Measurements from ENCODE around the gene TLNRD1.

The TLNRD1 gene

GRCh38 chr15:81049835-81050234 is 49.1 kb downstream of the TLNRD1 start:
- H2AFZ ChIP-seq (ENCODE audit: low read depth, low read length) = no peak overlapping the region
- no peak overlapping the region for H3K9ac ChIP-seq (ENCODE audit: low read length)
- peaks cover 14% of the 10 kb centered on the region for H3K4me1 ChIP-seq (ENCODE audit: low read length)
- H4K20me1 ChIP-seq (ENCODE audit: insufficient read depth, low read length) = no peaks in the 10 kb centered on the region
- H3K36me3 ChIP-seq (replicated peaks; ENCODE audit: low read depth, low read length) = no peaks in the 10 kb centered on the region
- H3K4me3 ChIP-seq (ENCODE audit: low read length) = no peak overlapping the region
- TF ChIP-seq EZH2phosphoT487 (IDR thresholded peaks at IDR 0.05; ENCODE audit: low read depth) (no peak), CTCF (IDR thresholded peaks at IDR 0.05; ENCODE audit: low read depth, low read length) (no peak)
- H3K9me3 ChIP-seq (ENCODE audit: insufficient read depth, low read length) = peaks cover 7% of the 10 kb centered on the region; the same call in 1 of the 2 replicates
- no peak overlapping the region for H3K27ac ChIP-seq (ENCODE audit: low read length)
- no peak overlapping the region for H3K4me2 ChIP-seq (ENCODE audit: low read length)
- no peaks in the 10 kb centered on the region for H3K27me3 ChIP-seq (ENCODE audit: low read depth, low read length)
- no peaks in the 10 kb centered on the region for H3K79me2 ChIP-seq (ENCODE audit: low read length)

GRCh38 chr15:81050259-81050658 is 49.5 kb downstream of the TLNRD1 start:
- no peak overlapping the region for H3K9ac ChIP-seq (ENCODE audit: low read length)
- H4K20me1 ChIP-seq (ENCODE audit: insufficient read depth, low read length) = no peaks in the 10 kb centered on the region
- no peaks in the 10 kb centered on the region for H3K27me3 ChIP-seq (ENCODE audit: low read depth, low read length)
- no peak overlapping the region for H3K4me3 ChIP-seq (ENCODE audit: low read length)
- no peaks in the 10 kb centered on the region for H3K79me2 ChIP-seq (ENCODE audit: low read length)
- H2AFZ ChIP-seq (ENCODE audit: low read depth, low read length) = no peak overlapping the region
- H3K36me3 ChIP-seq (replicated peaks; ENCODE audit: low read depth, low read length) = no peaks in the 10 kb centered on the region
- H3K4me1 ChIP-seq (ENCODE audit: low read length) = peaks cover 14% of the 10 kb centered on the region
- H3K9me3 ChIP-seq (ENCODE audit: insufficient read depth, low read length) = peaks cover 7% of the 10 kb centered on the region; the same call in 1 of the 2 replicates
- H3K27ac ChIP-seq (ENCODE audit: low read length) = no peak overlapping the region
- TF ChIP-seq CTCF (IDR thresholded peaks at IDR 0.05; ENCODE audit: low read depth, low read length) (no peak), EZH2phosphoT487 (IDR thresholded peaks at IDR 0.05; ENCODE audit: low read depth) (no peak)
- H3K4me2 ChIP-seq (ENCODE audit: low read length) = no peak overlapping the region

DNA sequence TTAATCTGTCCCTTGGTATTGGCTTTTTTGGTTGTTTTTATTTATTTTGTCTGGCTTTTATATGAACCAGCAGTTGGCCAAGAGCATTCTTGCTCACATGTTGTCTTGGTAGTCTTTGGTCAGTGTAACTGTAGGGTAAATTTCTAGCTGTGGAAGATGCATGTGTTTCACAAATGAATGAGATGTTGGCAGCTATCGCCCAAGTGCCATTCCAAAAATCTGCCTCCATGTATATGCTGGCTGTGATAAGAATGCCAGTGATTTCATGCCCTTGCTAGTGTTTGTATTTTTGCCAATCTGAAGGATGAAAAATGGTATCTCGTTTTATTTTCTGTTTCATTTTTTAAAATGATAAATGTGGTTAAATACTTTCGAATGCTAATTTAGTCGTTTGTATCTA is 50.1 kb downstream of the TLNRD1 start:
- TF ChIP-seq EZH2phosphoT487 (IDR thresholded peaks at IDR 0.05; ENCODE audit: low read depth) = no peak
- no peak for TF ChIP-seq CTCF (IDR thresholded peaks at IDR 0.05; ENCODE audit: low read depth, low read length)
- no peaks in the 10 kb centered on the region for H3K79me2 ChIP-seq (ENCODE audit: low read length)
- H3K27me3 ChIP-seq (ENCODE audit: low read depth, low read length) = no peaks in the 10 kb centered on the region
- H3K4me2 ChIP-seq (ENCODE audit: low read length) = no peak overlapping the region
- no peak overlapping the region for H3K27ac ChIP-seq (ENCODE audit: low read length)
- no peak overlapping the region for H3K4me3 ChIP-seq (ENCODE audit: low read length)
- H3K9me3 ChIP-seq (ENCODE audit: insufficient read depth, low read length) = peaks cover 5% of the 10 kb centered on the region; the same call in 1 of the 2 replicates
- H2AFZ ChIP-seq (ENCODE audit: low read depth, low read length) = no peak overlapping the region
- no peaks in the 10 kb centered on the region for H3K36me3 ChIP-seq (replicated peaks; ENCODE audit: low read depth, low read length)
- no peaks in the 10 kb centered on the region for H4K20me1 ChIP-seq (ENCODE audit: insufficient read depth, low read length)
- H3K4me1 ChIP-seq (ENCODE audit: low read length) = peaks cover 14% of the 10 kb centered on the region
- no peak overlapping the region for H3K9ac ChIP-seq (ENCODE audit: low read length)

DNA sequence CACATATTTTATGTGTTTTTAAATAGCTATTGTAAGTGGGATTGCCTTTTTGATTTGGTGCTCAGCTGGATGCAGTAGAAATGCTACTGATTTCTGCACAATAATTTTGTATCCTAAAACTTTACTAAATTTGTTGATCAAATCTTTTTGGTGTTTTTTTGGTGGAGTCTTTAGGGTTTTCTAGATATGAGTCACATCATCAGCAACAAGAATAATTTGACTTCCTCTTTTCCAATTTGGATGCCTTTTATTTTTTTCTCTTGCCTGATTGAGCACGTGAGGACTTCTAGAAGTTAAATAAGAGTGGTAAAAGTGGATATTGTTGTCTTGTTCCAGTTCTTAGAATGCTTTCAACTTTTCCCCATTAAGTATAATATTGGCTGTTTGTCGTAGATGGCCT is 51.3 kb downstream of the TLNRD1 start:
- TF ChIP-seq EZH2phosphoT487 (IDR thresholded peaks at IDR 0.05; ENCODE audit: low read depth) (no peak), CTCF (IDR thresholded peaks at IDR 0.05; ENCODE audit: low read depth, low read length) (no peak)
- Histone ChIP-seq H3K9ac (ENCODE audit: low read length) (no peak overlapping the region), H3K79me2 (ENCODE audit: low read length) (no peaks in the 10 kb centered on the region), H3K4me3 (ENCODE audit: low read length) (no peak overlapping the region), H3K9me3 (ENCODE audit: insufficient read depth, low read length) (no peaks in the 10 kb centered on the region), H3K4me2 (ENCODE audit: low read length) (peak overlapping the region; percentile 45), H3K4me1 (ENCODE audit: low read length) (peaks cover 14% of the 10 kb centered on the region), H4K20me1 (ENCODE audit: insufficient read depth, low read length) (no peaks in the 10 kb centered on the region), H3K27ac (ENCODE audit: low read length) (no peak overlapping the region), H2AFZ (ENCODE audit: low read depth, low read length) (no peak overlapping the region), H3K27me3 (ENCODE audit: low read depth, low read length) (no peaks in the 10 kb centered on the region), H3K36me3 (replicated peaks; ENCODE audit: low read depth, low read length) (no peaks in the 10 kb centered on the region)

Data from OCI-LY3 (cell line).